NCI-H345 treated with DMSO at 0.1 percent for 48 hours (cell line): ENCODE measurements around the gene CUBN.

Experiments used
- DNase-seq: peaks from one replicate; lab custom pipeline; 2025; ENCODE audit not compliant: unreplicated experiment; lab: John Stamatoyannopoulos, UW

Gene CUBN

DNA sequence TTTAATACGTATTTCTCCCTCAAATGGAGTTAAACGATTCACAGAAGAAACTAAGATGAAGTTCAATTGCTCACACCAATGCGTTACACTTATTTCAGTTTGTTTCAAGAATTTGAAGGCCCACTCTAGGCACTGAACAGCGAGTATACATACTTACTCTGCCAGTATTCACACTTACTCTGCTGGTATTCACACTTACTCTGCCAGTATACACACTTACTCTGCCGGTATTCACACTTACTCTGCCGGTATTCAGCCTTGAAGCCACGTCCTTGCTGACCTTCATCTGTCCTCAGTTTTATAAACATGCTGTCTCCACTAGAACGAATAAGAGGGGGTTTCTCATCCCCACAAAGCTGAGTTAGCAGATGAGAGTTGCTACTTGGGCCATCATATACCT lies 86.0 kb downstream of the CUBN start:
- DNase-seq: no peak

GRCh38 chr10:17041626-17042520 lies 87.7 kb downstream of the CUBN start:
- DNase-seq: no peak

GRCh38 chr10:17038627-17039026 lies 91.0 kb downstream of the CUBN start:
- DNase-seq: no peak

- no peak for DNase-seq
These were observed 91.7 kb downstream of the CUBN start for GRCh38 chr10:17037910-17038309.

DNA sequence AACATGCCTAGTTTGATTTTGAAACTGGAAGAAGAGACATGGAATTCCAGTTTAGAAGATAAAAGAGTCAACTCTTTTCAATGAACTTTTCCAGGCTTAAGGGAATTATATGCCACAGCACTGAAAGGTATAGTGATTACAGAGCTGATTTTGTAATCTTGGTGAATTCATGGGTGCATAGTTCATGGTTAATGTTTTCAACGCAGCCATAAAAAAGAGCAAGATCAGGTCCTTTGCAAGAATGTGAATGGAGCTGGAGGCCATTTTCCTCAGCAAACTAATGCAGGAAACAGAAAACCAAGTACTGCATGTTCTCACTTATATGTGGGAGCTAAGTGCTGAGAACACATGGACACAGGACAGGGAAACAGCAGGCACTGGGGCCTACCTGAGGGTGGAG lies 94.2 kb downstream of the CUBN start:
- no peak for DNase-seq

DNA sequence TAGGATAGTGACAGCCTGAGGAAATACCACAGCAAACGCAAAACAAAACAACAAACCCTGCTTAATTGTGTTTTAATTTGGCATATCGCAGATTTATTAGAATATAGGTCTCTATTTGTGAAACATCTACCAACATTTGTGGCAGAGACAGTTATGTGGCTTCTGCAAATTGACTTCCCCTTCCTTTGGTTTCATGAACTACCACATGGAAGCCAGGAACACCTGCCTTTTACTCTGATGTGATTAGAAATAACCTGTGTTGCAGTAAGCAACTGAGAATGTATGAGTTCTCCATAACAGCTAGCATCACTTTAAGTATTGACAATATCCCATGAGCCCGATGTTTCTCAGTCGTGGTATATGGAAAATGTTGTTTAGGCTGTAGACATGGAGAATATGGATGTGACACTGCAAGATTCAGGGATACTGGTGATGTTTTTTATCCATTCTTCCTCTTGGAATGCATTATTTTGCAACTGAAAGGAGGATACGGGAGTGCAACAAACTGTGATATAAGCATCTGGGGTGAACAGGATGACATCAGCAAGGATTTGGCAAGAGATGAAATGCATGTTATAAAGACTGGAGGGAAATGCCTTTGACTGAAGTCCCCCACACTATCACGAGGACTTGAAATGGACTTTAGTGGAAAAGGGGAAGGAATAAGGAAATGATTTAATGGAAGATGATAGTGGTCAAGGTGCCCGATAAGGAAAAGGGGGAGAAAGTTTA lies 95.9 kb downstream of the CUBN start:
- DNase-seq: no peak

GRCh38 chr10:17031637-17032635 lies 97.7 kb downstream of the CUBN start:
- DNase-seq: no peak

DNA sequence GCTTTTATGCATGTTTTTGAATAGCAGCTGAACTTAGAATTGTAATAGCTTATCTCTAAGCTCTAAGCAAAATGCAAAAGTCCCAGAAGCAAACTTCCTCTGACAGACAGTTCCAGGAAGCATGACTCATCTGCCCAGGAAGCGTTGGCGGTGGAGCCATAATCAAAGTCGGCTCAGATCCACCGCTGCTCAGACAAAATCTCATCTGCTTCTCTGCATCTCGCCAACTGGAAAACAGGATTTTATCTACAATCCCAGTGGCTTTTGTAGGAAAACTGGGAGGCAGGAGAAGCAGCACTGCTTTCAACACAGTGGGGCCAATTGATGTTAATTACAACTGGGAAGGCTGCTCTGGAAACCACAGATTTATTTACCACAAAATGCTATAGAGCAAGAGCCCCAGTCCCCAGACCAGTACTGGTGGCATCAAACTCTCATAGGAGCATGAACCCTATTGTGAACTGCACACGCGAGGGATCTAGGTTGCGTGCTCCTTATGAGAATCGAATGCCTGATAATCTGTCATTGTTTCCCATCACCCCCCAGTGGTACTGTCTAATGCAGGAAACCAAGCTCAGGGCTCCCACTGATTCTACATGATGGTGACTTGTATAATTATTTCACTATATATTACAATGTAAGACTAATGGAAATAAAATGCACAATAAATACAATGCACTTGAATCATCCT lies 99.9 kb downstream of the CUBN start:
- DNase-seq: no peak

- DNase-seq: no peak
These were observed 100.4 kb downstream of the CUBN start for GRCh38 chr10:17029239-17029580.

DNA sequence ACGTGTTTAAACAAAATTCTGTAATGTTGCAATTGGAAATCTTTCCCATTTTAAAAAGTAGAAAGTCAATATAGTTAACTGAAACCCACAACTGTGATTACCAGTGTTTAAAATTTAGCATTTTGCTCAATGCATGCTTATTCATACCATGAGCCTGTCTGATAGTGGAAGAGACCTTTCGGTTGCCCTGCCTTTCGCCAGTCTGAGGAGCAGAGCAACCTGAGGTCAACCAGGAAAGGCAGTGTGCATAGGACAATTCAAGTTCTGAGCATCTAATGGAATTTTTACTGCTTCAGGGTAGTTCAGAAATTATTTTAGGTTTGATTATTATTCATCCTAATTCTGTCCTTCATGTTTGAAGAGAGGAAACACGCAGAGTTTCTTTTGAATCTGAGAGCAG lies 100.8 kb downstream of the CUBN start:
- DNase-seq: no peak

GRCh38 chr10:17026686-17027485 lies 102.7 kb downstream of the CUBN start:
- no peak for DNase-seq

GRCh38 chr10:17025444-17026295 lies 103.9 kb downstream of the CUBN start:
- DNase-seq: no peak

GRCh38 chr10:17024461-17024860 lies 105.2 kb downstream of the CUBN start:
- no peak for DNase-seq

- DNase-seq: no peak
These were observed 106.0 kb downstream of the CUBN start for GRCh38 chr10:17023386-17024298.

DNA sequence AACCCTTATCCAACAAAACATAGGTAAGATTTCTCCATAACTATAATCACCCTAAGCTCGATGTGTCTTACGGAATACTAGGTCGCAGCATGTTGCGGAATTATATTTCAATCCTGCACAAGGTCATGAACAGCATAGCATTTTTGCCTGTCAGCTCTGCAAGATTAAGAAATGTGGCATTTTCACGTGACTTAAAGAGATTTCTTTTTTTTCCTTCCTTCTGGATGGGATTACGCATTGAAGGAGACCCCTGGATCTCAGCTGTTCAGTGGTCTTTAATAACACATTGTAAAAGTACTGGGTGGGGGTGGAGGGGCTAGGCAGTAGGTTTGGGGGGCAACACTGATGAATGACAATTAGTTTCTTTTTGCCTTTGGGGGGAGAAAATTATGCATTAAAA lies 106.7 kb downstream of the CUBN start:
- no peak for DNase-seq

DNA sequence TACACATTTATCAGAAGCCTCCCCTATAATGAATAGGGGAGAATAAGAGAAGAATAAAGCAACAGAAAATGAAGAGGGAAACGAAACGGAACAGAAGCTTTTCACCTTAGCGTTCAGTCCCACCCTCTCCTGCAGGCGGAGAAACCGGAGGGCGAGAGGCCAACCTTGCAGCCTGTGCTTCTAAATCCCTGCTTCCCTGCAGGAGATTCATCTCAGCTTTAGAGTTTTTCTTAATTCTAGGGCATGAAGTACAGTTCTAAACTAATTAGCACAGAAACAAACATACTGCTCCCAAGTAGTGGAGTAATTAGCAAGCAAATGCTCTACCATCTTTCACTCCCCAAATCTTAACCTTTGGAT lies 107.2 kb downstream of the CUBN start:
- no peak for DNase-seq

GRCh38 chr10:17021656-17022465 lies 107.8 kb downstream of the CUBN start:
- no peak for DNase-seq
